Adrenal gland (tissue), 5 donors: ENCODE measurements around the gene OSBPL6.

Experiments
- POLR2A ChIP-seq, 2 donors: fragments of 450-650 bp; IDR thresholded peaks; one replicate each; pipeline ENCODE4 v1.6.1; 2017; ENCODE audit warnings: antibody characterized with exemption in 2 of 2, mild to moderate bottlenecking in 2 of 2, moderate library complexity in 1 of 2
- TF ChIP-seq, protein P1 (sequence below), 6 experiments: fragments of 450-650 bp in 4 of 6; fragments of 200-600 bp in 2 of 6; sonication (generic) in 1 of 6; IDR thresholded peaks; 1 replicate in 5 of 6; 2 replicates in 1 of 6; pipeline versions ENCODE4 v1.5.1 to v1.8.0; 2016 to 2021; ENCODE audit warnings: antibody characterized with exemption in 6 of 6, mild to moderate bottlenecking in 2 of 6, moderate library complexity in 1 of 6
- donor health status: DM: no; HTN: no; CAD: no.

DNA sequence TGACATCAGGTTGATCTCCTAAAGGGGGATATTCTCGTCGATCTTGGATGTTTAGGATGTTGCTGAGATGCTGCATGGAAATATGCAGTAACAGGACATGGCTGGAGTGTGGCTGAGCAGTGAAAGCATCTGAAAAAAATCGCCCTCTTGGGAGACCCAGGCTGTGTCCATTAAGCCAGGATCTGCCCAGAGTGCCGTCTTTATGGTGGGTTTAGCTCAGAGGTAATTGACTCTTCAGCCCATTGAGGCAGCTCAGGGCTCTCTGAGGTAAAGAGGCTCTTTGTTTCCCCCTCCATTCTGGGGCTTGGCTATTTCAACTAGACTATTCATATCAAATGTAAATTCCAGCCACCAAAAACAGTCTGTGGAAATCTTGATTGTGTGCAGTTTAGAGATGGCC is 26.5 kb downstream of the OSBPL6 start:
- TF ChIP-seq POLR2A (IDR thresholded peaks at IDR 0.05): no peak
- TF ChIP-seq, protein P1, sequence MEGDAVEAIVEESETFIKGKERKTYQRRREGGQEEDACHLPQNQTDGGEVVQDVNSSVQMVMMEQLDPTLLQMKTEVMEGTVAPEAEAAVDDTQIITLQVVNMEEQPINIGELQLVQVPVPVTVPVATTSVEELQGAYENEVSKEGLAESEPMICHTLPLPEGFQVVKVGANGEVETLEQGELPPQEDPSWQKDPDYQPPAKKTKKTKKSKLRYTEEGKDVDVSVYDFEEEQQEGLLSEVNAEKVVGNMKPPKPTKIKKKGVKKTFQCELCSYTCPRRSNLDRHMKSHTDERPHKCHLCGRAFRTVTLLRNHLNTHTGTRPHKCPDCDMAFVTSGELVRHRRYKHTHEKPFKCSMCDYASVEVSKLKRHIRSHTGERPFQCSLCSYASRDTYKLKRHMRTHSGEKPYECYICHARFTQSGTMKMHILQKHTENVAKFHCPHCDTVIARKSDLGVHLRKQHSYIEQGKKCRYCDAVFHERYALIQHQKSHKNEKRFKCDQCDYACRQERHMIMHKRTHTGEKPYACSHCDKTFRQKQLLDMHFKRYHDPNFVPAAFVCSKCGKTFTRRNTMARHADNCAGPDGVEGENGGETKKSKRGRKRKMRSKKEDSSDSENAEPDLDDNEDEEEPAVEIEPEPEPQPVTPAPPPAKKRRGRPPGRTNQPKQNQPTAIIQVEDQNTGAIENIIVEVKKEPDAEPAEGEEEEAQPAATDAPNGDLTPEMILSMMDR (IDR thresholded peaks at IDR 0.05): no peak
